Measurements from ENCODE around the gene PDSS2.
"Not testable (repeated sequence)": the region's sequence is repeated elsewhere in the genome, so short reads cannot be mapped to it uniquely, and the experiment has no call there.

The PDSS2 gene

GRCh38 chr6:107459283-107460082, at the start of gene PDSS2:
TSS of gene PDSS2 (minus strand) at chr6:107459564. CDS start at chr6:107459285, 279 bp downstream.
- peak; percentile 95 for DNase-seq

- DNase-seq = no peak
Measured at GRCh38 chr6:107506145-107506544, 46.8 kb upstream of the PDSS2 start.

- no peak for DNase-seq
Measured at GRCh38 chr6:107504270-107505026, 45.1 kb upstream of the PDSS2 start.

- DNase-seq = no peak
Measured at GRCh38 chr6:107496892-107497684, 37.7 kb upstream of the PDSS2 start.

- no peak for DNase-seq
Measured at GRCh38 chr6:107495971-107496370, 36.6 kb upstream of the PDSS2 start.

- no peak for DNase-seq
Measured at GRCh38 chr6:107495196-107495643, 35.9 kb upstream of the PDSS2 start.

GRCh38 chr6:107493158-107494057, 34.0 kb upstream of the PDSS2 start:
- peak; percentile 83 for DNase-seq

GRCh38 chr6:107491760-107492660, 32.6 kb upstream of the PDSS2 start:
- DNase-seq = peak; percentile 85

- peak; percentile 52 for DNase-seq
Measured at GRCh38 chr6:107491138-107491609, 31.8 kb upstream of the PDSS2 start.

GRCh38 chr6:107490566-107491137, 31.3 kb upstream of the PDSS2 start:
- DNase-seq = peak; percentile 56

GRCh38 chr6:107489636-107490565, 30.5 kb upstream of the PDSS2 start, which contains the start of gene SOBP:
TSS of gene SOBP (plus strand) at chr6:107490117. CDS start at chr6:107490617, 500 bp downstream.
- peak; percentile 75 for DNase-seq

- DNase-seq = peak; percentile 56
Measured at GRCh38 chr6:107488875-107489635, 29.7 kb upstream of the PDSS2 start.

GRCh38 chr6:107488174-107488874, 29.0 kb upstream of the PDSS2 start:
- DNase-seq = peak; percentile 56

- DNase-seq = no peak
Measured at GRCh38 chr6:107485157-107485556, 25.8 kb upstream of the PDSS2 start.

- no peak for DNase-seq
Measured at GRCh38 chr6:107479089-107479690, 19.8 kb upstream of the PDSS2 start.

- not testable (repeated sequence) for DNase-seq
Measured at GRCh38 chr6:107475826-107476225, 16.5 kb upstream of the PDSS2 start.

GRCh38 chr6:107475360-107475759, 16.0 kb upstream of the PDSS2 start:
- not testable (repeated sequence) for DNase-seq

All from NCI-H526 treated with DMSO at 0.1 percent for 48 hours (cell line).